Sigmoid colon (tissue), 7 donors: ENCODE measurements around the gene CERS5. TPM values are rescaled to one million over a fixed set of nuclear protein-coding genes. Genes with fewer than 3 reads are reported as not detected.

Source experiments
- DNase-seq: peaks from one replicate; pipeline ENCODE4 v3.0.0-alpha.2; 2019
- H3K27ac ChIP-seq, 4 donors: fragments of 200-600 bp; sonication (generic); one replicate each; pipeline ENCODE4 v1.5.1; 2016 to 2019; ENCODE audit warnings: mild to moderate bottlenecking in 1 of 4
- H3K27me3 ChIP-seq, 3 donors: fragments of 200-600 bp; sonication (generic); one replicate each; pipeline ENCODE4 v1.5.1; 2019; ENCODE audit warnings: mild to moderate bottlenecking in 1 of 3
- H3K36me3 ChIP-seq, 4 donors: fragments of 200-600 bp; sonication (generic); one replicate each; pipeline ENCODE4 v1.5.1; 2016 to 2019
- H3K4me1 ChIP-seq, 4 donors: fragments of 200-600 bp; sonication (generic); one replicate each; pipeline ENCODE4 v1.5.1; 2017 to 2019
- H3K4me3 ChIP-seq, 4 donors: fragments of 200-600 bp; sonication (generic); one replicate each; pipeline ENCODE4 v1.5.1; 2017 to 2019; ENCODE audit warnings: mild to moderate bottlenecking in 2 of 4, moderate library complexity in 1 of 4
- H3K9me3 ChIP-seq, 4 donors: fragments of 200-600 bp in 3 of 4; sonication (generic) in 3 of 4; one replicate each; pipeline versions ENCODE4 v1.5.1 to v1.6.1; 2013 to 2019
- CTCF ChIP-seq, 4 experiments: fragments of 450-650 bp in 3 of 4; fragments of 200-600 bp in 1 of 4; IDR thresholded peaks; one replicate each; pipeline ENCODE4 v1.5.1; 2016 to 2019; ENCODE audit warnings: antibody characterized with exemption in 4 of 4, mild to moderate bottlenecking in 3 of 4, moderate library complexity in 2 of 4
- EP300 ChIP-seq, 4 donors: sonication (generic); formaldehyde crosslinking; IDR thresholded peaks; one replicate each; pipeline ENCODE4 v1.6.1; 2017; ENCODE audit warnings: antibody characterized with exemption in 4 of 4
- POLR2A ChIP-seq, 2 donors: fragments of 450-650 bp; IDR thresholded peaks; one replicate each; pipeline ENCODE4 v1.6.1; 2016; ENCODE audit warnings: antibody characterized with exemption in 2 of 2, mild to moderate bottlenecking in 2 of 2, moderate library complexity in 2 of 2
- POLR2AphosphoS5 ChIP-seq, 4 donors: sonication (generic); formaldehyde crosslinking; IDR thresholded peaks; one replicate each; pipeline ENCODE4 v1.6.1; 2017; ENCODE audit warnings: antibody characterized with exemption in 4 of 4
- WGBS, 2 donors: extraction: QIAGEN DNeasy Blood & Tissue Kit; methylation state at CpG; one replicate each; pipeline ENCODE4 v1.1.7; 2013; 5-methylcytosine and 5-hydroxymethylcytosine counted together
- intact Hi-C: fragments of 100-400 bp; cut with DNase I; formaldehyde crosslinking; loops from one replicate; pipeline ENCODE4 v1.15.1; 2023
- polyA plus RNA-seq, 3 donors: library from polyadenylated mRNA; stranded (reverse); fragments of 200-250 nt; gene quantifications; one replicate each; pipeline ENCODE4 v1.2.3, GENCODE V29; 2013
- total RNA-seq, 4 donors: library from RNA; depleted of rRNA; stranded (reverse); fragments of >200 nt; gene quantifications; one replicate each; pipeline ENCODE4 v1.1.0, GENCODE V29; 2016
- donor health status: healthy with polysubstance abuse.
- donor health status: Bipolar disorder and iron deficiency.
- donor health status: healthy.

Gene CERS5
- total and polyA plus RNA-seq, 7 donors: 4.8 to 29.1 (median 22.8) TPM

GRCh38 chr12:50117057-50117622 lies 50.0 kb downstream of the CERS5 start:
- DNase-seq: peak; percentile 49
- no peak overlapping the region for H3K4me3 ChIP-seq
- H3K27me3 ChIP-seq: no peaks in the 10 kb centered on the region
- no peaks in the 10 kb centered on the region for H3K9me3 ChIP-seq
- peaks cover 0 to 29% (median 16%) of the 10 kb centered on the region in 4 donors for H3K36me3 ChIP-seq
- TF ChIP-seq EP300 (IDR thresholded peaks at IDR 0.05) (no peak), POLR2A (IDR thresholded peaks at IDR 0.05) (no peak), CTCF (IDR thresholded peaks at IDR 0.05) (no peak), POLR2AphosphoS5 (IDR thresholded peaks at IDR 0.05) (no peak)
- peak overlapping the region; percentile 34 to 61 (median 42) for H3K27ac ChIP-seq
- peaks cover 0 to 41% (median 30%) of the 10 kb centered on the region in 4 donors for H3K4me1 ChIP-seq
- intact Hi-C loops: no loop called here
- WGBS, 2 donors: 86 to 87% methylated on average over 6 of the region's 6 CpGs

GRCh38 chr12:50112456-50113218 lies 54.5 kb downstream of the CERS5 start:
- Histone ChIP-seq H3K4me1 (peaks cover 0 to 51% (median 40%) of the 10 kb centered on the region in 4 donors), H3K36me3 (peaks cover 0 to 8% (median 0%) of the 10 kb centered on the region in 4 donors), H3K4me3 (peak overlapping the region; percentile 70 to 99 (median 86)), H3K9me3 (no peaks in the 10 kb centered on the region), H3K27me3 (no peaks in the 10 kb centered on the region), H3K27ac (peak overlapping the region; percentile 95 to 99 (median 98))
- 5 to 19% methylated on average over 26 of the region's 26 CpGs for WGBS, 2 donors
- no peak for DNase-seq
- intact Hi-C loops: no loop called here
- TF ChIP-seq CTCF (IDR thresholded peaks at IDR 0.05): no peak
- peak in 1 of 2 donors; percentile 20 for TF ChIP-seq POLR2A (IDR thresholded peaks at IDR 0.05)
- no peak for TF ChIP-seq EP300 (IDR thresholded peaks at IDR 0.05)
- no peak for TF ChIP-seq POLR2AphosphoS5 (IDR thresholded peaks at IDR 0.05)

DNA sequence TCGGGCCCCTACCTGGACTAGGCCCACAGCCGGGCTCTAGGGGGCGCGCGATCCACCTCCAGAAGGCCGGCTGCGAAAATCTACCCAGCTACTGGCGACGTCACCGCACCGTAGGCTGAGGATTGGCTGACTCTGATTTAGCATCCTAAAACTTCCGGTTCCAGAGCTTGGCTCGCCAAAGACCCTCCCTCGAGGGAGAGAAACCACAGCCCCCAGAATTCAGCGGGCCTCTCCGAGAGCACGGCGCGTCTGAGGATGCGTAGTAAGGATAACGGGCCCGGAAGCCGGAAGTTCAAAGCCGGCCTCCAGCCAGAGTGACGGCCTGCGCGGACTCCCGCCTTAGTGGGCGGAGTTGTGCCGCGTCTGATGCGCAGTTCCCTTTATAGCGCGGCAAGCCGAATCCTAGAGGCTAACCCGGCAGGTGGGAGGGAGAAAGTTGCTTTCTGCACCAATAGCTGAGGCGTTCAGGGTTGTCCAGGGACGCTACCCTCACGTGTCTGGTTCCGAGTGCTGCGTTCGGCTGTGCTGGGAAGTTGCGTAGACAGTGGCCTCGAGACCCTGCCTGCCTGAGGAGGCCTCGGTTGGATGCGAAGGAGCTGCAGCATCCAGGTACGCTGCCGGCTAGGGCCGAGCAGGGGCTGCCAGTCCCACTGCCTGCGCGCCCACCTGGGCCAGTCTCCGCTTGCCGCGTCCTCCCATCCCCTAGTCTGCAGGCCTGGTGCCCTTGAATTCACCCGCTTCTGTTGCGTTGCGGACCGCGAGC lies 55.3 kb downstream of the CERS5 start, which contains the start of gene COX14:
Gene COX14, plus strand, starts transcription at position 544 of the 763 bp plus-strand sequence. CDS start 7,808 bp downstream, outside the sequence.
- peaks cover 0 to 8% (median 0%) of the 10 kb centered on the region in 4 donors for H3K36me3 ChIP-seq
- peak within 1 kb of the TSS; percentile 95 to 99 (median 98) for H3K27ac ChIP-seq
- TF ChIP-seq CTCF (IDR thresholded peaks at IDR 0.05) (peak in 2 of 4 experiments; percentile 86 to 89), EP300 (IDR thresholded peaks at IDR 0.05) (peak in 1 of 4 donors; percentile 64), POLR2AphosphoS5 (IDR thresholded peaks at IDR 0.05) (peak; percentile 99 to 100 (median 100)), POLR2A (IDR thresholded peaks at IDR 0.05) (peak; percentile 96 to 99)
- H3K4me3 ChIP-seq: peak within 1 kb of the TSS; percentile 70 to 99 (median 86)
- intact Hi-C loops: loop anchor here (1.0 to 2.0 kb wide), 3 partner anchors 27 to 63 kb away; partner anchors contain the start of genes CERS5 and SMARCD1
- peak; percentile 100 for DNase-seq
- peaks cover 0 to 44% (median 33%) of the 10 kb centered on the region in 4 donors for H3K4me1 ChIP-seq
- WGBS, 2 donors: 0% methylated on average over 59 of the region's 59 CpGs
- no peaks in the 10 kb centered on the region for H3K9me3 ChIP-seq
- no peaks in the 10 kb centered on the region for H3K27me3 ChIP-seq

- WGBS, 2 donors: 11 to 24% methylated on average over 19 of the region's 19 CpGs
- no peak for TF ChIP-seq POLR2A (IDR thresholded peaks at IDR 0.05)
- no peak for TF ChIP-seq EP300 (IDR thresholded peaks at IDR 0.05)
- TF ChIP-seq POLR2AphosphoS5 (IDR thresholded peaks at IDR 0.05): no peak
- peak in 2 of 4 experiments; percentile 77 to 89 for TF ChIP-seq CTCF (IDR thresholded peaks at IDR 0.05)
- intact Hi-C loops: loop anchor here (1.0 to 2.0 kb wide), 3 partner anchors 27 to 63 kb away; partner anchors contain the start of genes CERS5 and SMARCD1
- peak overlapping the region; percentile 61 to 85 (median 74) for H3K27ac ChIP-seq
- peak overlapping the region in 3 of 4 donors; percentile 11 to 36 (median 31) for H3K4me3 ChIP-seq
- H3K27me3 ChIP-seq: no peaks in the 10 kb centered on the region
- H3K36me3 ChIP-seq: peaks cover 0 to 8% (median 0%) of the 10 kb centered on the region in 4 donors
- no peak for DNase-seq
- no peaks in the 10 kb centered on the region for H3K9me3 ChIP-seq
- peaks cover 0 to 41% (median 30%) of the 10 kb centered on the region in 4 donors for H3K4me1 ChIP-seq
These were observed 55.8 kb downstream of the CERS5 start for GRCh38 chr12:50111395-50111692.
